Measurements from ENCODE around the gene SEMA5B.

The SEMA5B gene

DNA sequence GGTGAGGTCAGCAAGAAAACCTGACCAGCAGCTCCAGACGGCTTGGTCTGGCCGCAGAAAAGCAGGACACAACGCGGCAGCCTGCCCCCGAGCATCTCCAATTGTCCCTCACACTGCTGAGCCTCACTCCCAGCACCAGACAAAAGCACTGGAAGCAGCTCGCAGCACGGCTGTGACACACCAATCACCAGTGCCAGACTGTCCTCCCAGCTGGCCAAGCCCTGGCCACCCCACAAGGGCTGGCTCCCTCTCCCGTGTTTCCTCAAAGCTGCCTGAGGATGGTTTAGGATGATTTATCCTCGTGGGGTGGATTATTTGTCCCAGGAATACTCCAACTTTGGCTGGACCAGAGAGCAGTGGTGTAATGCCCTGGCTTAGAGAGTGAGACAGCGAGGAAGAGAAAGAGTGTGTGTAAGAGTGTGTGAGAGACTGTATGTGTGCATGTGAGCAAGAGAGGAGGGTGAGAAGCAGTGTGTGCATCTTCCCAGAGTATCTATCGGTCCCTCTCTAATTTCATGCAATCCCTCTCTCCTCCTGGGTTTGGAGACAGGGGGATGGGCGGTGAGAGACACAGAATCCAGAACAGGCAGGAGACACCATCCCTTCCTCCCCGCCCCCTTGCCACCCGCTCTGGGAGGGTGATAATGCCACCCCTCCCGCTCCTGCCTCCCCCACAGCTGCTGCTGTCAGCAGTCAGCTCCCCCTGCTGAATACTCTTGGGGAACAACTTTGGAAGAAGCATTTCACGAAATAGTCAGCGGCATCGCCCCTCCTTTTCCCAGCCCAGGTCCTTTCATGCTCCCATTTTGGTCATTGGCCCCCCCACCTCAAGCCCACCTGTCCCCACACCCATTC, 34.2 kb downstream of the SEMA5B start:
- DNase-seq (ENCODE audit: low spot score) = no peak

DNA sequence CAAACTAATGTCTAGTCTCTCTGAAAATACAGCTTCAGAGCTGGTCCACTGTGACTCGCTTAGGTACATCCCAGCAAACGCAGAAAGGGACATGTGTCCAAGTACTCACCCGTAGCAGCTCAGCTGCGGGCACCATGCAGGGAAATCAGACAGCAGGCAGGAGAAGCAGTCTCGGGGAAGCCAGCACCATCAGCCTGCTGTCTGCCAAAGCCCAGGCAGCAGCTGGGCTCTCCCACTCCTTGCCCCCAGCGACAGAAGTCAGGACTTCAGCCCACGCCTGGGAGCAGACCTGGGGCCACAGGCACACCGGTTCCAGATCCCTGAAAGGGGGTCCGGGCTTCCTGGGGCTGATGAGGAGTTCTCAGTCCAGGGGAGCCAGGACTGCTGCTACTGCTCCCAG, 34.9 kb downstream of the SEMA5B start:
- DNase-seq (ENCODE audit: low spot score) = no peak

DNA sequence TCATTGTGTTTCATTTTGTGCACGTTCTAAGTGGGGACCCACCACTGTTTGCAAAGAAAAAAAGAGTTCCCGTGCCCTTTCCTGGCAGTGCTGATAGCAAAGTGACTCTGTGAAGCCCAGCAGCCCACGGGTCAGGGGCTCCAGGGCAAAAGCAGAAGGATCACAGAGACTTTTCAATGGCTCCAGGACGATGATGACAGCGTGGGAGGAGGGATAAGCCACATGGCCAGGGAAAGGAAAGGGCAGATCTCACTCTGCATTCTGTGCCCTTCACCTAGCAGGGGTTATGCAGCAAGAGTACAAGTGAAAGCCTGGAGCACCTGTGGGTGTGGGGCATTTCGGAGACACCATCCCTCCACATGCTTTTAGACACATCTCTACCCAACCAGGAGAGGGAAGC, 35.4 kb downstream of the SEMA5B start:
- no peak for DNase-seq (ENCODE audit: low spot score)

DNA sequence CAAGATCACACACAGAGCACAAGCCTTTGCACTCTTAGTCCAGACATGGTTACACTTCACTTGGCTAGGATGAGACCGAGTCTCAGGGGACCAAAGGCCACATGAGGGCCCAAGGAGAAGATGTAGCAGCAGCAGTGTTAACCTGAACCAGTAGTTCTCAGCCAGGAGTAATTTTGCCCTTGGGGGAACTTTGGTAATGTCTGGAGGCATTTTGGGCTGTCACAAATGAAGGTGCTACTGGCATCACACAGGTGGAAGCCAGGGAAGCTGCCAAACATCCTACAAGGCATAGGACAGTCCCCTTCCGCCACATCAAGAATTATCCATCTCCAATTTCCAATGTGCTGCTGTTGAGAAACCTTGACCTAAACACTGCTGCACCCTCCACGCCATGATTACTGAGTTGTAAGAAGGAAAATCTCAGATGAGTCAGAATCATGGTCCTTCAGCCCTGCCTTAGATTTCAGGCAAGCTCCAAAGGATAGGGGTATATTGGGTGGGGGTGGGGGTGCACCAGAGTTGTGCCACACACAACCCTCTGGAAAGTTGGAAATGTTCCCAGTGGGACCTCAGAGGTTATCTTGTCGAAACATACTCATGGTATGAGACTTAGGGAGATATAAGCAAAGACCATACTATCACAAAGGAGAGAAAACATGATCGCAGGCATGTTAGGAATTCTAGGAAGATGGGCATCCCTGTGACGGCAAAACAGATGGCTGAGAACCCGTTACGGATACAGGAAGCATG, 36.2 kb downstream of the SEMA5B start:
- DNase-seq (ENCODE audit: low spot score) = no peak

DNA sequence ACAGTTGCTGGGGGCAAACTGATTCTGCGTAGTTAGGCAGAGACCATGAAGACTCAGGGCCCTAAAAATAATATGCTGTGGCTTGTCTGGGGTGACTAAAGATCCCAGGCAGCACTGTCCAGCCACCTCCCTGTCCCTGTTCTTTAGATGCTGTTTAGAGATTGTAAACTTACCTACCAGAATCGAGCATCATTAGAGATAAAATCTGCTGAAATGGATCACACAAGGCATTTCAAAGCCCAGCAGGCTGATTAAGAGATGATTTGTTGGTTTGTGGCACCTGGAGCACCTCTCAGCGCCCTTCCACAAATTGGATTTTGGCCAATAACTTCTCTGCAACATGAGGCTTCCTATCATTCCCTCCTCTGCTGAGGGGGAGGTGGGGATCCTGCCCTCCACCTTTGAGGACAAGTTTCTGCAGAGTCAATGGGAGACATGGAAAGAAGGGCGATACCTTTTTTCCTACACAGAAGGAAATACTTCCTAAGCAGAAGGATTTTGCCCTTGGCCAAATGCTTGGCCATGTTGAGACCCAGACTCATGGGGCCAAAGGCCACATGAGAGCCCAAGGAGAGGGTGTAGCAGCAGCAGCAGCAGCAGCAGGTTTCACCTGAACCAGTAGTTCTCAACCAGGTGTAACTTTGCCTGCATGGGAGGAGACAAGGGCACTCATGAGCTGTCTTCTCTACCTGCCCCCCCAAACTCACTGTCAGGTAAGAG, 37.5 kb downstream of the SEMA5B start:
- DNase-seq (ENCODE audit: low spot score) = no peak

DNA sequence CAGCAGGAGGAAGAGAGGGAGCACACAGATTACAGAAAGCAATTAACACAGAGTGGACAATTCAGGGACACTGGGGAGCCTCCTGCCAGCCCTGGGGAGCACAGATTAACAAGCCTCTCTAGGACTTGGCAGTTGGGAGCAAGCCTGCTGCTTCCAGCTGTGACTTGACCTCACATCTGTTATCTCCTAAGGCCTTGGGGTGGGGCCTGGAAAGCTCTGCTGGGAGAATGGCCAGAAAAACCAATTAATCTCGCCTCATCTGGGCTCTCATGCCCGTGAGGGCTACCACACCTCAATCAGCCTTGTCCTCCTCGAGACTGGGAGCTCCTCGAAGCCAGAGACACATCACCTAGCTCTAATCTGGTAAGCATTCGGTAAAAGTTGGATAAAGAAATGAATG, 39.1 kb downstream of the SEMA5B start:
- no peak for DNase-seq (ENCODE audit: low spot score)

DNA sequence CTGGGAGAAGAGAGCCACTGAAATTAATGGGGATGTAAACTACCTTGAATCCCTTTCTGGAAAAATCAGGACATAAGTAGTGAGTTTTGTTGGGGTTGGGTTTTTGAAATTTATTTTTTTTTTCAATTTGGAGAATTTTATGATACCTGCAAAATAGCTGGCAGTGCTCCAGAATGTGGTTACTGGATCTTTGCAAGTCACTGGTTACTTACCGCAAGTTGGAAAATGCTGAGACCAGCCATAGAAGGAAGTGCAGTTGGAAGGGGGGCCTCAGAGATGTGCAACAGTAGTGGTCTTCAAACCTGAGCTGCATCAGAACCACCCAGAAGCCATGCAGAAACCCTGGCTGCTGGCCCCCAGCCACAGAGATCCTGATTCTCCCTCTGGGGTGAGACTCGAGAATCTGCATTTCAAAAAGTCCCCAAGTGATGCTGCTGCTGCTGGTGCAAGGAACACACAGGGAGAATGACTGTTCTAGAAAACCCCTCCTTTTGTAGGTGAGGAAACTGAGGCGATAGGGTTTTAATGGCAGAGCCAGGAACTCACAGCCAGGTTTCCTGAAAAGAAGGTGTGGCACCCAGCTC, 39.7 kb downstream of the SEMA5B start:
- DNase-seq (ENCODE audit: low spot score) = no peak

DNA sequence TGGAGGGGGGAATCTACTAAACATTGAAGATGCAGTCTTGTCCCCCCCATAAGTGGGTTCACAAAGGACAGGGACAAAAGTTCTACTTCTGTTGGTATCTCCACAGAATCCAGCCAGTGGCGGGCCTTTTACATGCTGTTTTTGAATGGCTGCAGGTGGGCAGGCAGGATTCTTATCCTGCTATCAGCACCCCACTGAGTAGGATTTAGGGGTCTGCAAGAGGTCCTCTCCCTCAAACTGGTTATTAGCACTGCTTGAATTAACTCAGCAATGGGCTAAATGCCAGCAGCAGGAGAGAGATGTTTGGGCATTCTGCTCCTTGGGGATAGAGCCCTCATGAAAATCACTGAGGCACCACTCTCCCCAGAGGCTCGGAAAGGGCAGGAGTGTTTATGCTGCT, 40.3 kb downstream of the SEMA5B start:
- no peak for DNase-seq (ENCODE audit: low spot score)

DNA sequence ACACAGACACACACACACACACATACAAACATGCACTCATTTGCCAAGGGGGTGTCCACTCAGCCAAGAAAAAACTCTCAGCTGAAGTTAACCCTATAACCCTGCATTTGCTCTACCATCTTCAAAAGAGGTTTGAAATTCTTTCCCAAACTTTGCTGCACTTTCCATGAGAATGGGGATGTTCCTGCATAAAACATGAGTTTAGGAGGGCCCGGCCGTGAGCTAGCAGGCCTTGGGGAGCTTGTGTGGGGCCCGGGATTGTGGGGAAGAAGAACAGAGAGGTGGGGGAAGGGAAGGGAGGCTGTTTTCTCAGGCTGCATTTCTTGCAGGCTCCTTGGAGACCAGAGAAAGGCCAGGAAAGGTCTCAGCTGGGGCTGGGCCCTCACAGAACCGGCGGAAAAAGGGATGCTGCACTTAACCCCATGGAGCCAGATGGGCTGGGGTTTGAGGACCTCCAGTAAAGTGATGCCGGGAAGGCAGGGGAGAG, 40.8 kb downstream of the SEMA5B start:
- no peak for DNase-seq (ENCODE audit: low spot score)

DNA sequence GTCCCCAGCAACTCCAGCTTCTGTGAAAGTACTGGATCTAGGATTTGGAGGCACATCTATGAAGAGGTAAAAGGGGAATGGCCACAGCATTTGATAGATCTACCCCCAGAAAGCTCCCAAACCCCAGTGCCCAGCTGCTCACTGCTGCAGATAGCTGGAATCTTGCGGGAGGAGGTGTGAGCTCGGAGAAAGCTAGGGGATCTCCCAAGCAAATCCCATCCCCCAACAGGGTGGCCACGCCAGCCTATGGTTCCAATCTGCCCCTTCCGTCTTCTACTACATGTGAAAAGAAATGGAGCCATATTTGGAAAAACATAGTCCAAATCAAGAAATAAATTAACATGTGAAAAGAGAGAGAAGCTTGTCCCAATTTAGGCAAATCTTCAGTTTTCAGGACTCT, 42.0 kb downstream of the SEMA5B start:
- DNase-seq (ENCODE audit: low spot score) = no peak

DNA sequence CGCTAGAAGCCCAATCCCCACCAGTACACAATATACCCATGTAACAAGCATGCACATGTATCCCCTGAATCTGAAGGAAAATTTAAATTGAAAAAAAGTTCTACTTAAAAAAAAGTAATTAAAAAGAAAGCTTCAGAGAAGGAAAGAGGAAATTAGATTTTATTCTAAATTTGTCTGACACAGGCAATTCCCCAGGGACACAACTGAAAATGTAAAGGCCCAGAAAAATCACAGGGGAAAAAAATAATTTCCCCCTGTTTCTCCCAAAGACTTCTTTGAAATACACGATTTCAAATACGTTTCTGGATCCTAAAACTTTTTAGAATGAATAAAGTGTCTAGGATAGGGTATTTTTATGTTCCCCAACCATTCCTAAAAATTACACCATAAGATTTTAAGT, 42.9 kb downstream of the SEMA5B start:
- no peak for DNase-seq (ENCODE audit: low spot score)

DNA sequence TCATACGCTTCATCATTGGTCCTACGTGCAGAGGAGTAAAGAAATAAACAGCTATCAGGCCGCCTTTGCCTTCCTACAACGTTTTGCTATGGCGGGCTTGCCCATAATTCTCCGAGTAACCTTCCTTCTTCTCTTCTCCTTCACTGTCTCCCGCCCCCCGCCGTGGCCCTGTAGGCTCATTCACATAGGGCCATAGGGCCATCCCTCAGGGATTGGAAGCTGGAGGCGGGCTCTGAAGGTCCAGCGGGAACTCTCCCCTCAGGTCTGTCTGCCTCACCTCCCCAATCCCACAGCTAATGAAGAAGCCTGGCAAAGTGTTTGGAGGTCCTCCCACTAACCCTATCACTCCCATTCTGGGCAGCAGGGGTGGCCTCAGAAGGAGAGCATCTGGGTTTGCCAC, 43.6 kb downstream of the SEMA5B start:
- DNase-seq (ENCODE audit: low spot score) = no peak

DNA sequence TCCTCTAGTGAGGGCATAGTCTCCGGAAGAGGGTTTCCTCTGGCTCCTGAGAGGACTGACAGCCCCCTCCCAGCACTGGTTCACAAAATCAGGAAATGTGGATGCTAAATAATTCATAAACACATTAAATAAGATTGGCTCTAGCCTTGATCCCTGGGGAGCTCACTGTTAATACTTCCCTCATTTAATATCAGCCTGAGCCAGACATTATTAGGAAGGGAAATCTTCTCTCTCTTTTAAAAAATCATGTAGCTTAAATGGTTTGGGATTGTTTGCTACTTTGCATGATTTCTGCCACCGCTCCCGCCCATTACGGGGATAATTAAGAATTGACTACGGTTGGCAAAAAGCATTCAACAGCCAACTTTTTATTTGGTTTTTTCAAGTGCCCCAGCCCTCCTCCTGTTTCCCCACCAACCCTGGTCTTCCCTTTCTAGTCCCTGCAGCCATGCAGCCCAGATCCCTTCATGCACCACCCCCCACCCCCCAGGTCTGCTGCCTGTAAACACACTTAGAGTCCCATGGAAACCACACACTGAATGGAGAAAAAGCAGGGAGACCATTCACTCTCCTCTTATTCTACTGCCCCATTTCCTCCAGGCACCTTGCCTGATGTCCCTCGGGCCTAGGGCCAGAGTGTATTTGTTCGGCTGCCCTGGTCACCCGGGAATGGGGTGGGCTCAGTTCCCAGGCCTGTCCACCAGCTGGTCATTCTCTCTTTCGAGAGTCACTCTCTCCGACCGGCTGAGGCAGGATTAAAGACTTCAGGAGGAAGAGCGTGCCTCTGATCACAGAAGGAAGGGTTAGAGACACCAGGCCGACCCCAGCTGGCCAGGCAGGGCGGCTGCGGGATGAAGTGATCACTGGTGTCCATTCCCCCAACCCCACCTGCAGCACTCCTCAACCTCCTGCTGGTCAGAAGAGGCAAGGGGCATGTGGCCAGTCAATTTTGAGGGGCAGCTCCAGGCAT, 45.1 kb downstream of the SEMA5B start:
- no peak for DNase-seq (ENCODE audit: low spot score)

DNA sequence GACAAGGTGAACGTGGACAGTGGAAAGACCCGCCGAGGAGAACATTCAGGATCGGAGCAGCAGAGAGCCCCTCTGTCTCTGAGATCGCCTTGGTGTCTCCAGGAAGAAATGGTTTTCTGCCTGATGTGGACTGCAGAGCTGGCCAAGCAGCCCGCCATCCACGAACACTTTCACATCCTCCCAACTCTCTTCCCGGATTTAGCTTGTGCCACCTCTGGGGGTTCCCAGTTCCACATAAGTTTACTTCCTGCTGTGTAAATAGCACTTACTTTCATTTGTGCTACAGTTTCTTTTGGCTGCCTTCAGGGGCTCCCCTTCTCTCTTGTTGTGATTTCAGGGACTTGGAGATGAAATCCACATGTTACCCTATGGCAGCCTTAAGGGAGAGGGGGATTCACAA, 48.4 kb downstream of the SEMA5B start:
- DNase-seq (ENCODE audit: low spot score) = no peak

DNA sequence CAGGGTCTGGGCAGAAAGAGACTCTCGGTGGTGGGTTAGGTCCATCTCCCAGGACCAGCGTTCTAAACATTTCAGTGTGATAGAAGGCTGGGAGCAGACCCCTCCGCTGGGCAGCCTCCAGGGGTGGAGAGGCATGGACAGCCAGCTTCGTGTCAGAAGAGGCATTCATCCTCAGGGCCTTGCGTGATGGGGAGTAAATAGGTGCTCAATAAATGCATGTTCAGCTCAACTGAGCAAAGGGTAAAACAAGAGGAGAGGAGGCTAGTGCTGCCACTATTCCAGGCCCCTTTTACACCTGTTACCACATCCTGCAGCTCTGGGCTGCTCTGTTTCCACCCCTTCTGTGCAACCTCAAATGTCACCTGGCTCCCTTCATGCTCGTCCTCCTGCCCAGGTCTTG, 49.0 kb downstream of the SEMA5B start:
- no peak for DNase-seq (ENCODE audit: low spot score)

DNA sequence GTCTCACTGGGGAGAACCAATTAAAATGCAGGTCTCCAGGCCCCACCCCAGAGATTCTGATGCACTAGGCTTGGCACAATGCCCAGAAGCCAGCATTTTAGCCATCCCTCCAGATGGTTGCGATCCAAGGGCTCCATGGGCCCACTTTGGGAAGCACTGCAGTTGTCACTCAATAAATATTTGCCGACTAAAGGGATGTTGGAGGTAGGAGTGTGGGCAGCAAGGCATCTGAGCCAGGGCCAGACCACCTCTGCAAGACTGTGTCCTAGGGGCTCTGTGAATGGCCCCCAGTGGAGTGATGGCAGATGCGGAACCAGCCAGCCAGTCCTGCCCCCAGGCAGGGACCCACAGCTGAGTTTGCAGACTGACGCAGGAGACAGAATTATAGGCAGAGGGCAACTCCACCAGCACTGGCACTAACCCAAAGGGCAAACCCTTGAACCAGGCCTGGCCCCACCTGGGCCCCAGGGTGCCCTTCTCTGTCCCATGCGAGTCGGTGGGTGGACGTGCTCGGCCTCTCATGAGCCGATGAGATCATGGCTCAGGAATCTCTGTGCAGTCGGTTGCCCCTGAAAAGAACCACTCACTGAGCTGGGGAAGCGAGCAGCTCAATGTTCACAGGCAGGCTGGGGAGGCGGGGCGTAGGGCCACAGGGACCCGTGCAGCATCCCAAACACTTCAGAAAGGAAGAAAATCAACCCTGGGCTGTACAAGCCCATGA, 49.7 kb downstream of the SEMA5B start:
- peak; percentile 41 for DNase-seq (ENCODE audit: low spot score)

DNA sequence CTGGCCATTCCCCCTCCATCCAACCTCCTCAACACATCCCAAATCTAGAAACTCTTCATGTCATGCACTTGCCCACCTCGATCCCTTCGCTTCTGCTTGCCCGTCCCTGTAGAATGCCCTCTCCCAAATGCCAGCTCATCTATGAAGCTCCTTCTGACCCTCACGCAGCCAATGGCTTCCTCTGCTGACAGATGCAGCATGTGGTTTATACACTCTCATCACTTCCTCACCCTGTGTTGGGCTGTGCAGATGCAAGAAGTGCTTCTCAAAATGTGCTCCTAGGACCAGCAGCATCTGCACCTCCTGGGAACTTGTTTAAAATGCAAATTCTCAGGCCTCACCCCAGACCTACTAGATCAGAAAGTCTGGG, 51.7 kb downstream of the SEMA5B start:
- DNase-seq (ENCODE audit: low spot score) = no peak

DNA sequence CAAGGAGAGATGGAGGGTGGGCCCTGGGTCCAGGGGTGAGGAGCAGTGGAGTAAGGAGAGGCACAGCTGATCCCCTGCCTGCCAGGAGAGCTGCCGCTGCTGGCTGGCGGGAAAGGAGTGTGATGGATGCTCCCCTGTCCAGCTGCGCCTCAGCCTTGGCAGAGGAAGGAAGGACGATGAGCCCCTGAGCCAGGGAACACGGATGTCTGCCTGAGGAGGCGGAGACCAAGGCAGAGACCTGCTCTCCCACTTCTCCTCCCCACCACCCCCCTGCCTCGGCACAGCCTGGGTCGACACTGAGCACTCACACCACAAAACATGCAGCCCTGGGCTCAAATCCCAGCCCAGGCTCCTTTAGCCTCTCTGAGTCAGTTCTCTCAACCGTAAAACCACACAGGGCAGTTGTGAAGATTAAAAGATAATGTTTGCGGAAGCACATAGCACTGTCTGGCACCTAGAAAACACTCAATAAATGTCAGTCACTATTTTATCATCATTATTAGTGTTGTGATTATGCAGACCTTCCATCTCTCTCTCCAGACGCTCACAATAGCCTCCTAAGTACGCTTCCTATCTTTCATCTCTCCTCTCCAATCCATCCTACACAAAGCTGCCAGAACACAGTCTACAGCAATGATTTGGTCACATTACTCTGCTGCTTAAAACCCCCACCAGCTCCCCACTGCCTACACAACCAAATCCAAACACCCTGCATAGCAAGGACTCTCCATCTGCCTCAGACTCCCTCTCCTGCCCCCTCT, 52.2 kb downstream of the SEMA5B start:
- DNase-seq (ENCODE audit: low spot score) = no peak

DNA sequence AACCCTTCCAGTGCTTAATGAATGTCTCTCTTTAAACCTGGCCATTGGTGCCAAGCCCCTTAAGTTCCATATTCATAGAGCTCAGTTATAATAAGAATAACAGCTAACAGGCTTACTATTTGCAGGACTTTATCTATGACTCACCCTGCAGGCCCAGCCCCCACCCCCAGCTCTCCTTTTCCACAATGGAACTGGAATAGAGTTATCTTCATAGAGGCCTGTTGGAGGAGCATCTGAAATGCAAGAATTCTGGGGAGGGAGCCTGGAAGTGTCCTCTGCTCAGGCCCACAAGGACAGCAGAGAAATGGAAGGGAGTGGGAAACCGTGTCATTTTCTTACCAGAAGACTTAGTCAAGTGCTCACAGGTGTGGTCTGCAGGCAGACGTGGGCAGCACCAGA, 52.8 kb downstream of the SEMA5B start:
- DNase-seq (ENCODE audit: low spot score) = peak; percentile 14

Data from SW480 (cell line).